Measurements from ENCODE around the gene ATP1A3.
"Not testable (repeated sequence)": the region's sequence is repeated elsewhere in the genome, so short reads cannot be mapped to it uniquely, and the experiment has no call there.

The ATP1A3 gene

DNA sequence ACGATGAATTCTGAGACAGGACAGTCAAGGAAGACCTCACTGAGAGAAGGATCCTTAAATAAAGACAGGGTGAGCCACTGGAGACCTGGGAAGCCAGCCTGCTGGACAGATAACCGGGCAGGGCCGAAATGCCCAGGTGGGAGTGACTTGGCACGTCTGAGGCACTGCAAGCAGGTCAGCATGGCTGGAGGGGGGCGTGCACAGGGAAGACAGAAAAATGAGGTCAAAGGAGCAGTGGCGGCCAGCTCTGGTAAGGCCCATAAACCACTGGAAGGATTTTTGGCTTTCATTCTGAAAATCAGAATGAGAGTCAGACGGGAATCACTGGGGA is 5.8 kb upstream of the ATP1A3 start:
- H3K27ac Mint-ChIP-seq (ENCODE audit: low read depth): no peak overlapping the region
- peaks cover 92% of the 10 kb centered on the region for H3K27me3 Mint-ChIP-seq
- H3K36me3 Mint-ChIP-seq (ENCODE audit: insufficient read depth): no peaks in the 10 kb centered on the region
- H3K4me3 Mint-ChIP-seq: no peak overlapping the region
- no peaks in the 10 kb centered on the region for H3K9me3 Mint-ChIP-seq
- ATAC-seq (replicated peaks; ENCODE audit: extremely low read depth, poor library complexity, severe bottlenecking) (no peak), DNase-seq (ENCODE audit: low spot score in 2 of 2) (no peak)
- peaks cover 36% of the 10 kb centered on the region for H3K4me1 Mint-ChIP-seq

DNA sequence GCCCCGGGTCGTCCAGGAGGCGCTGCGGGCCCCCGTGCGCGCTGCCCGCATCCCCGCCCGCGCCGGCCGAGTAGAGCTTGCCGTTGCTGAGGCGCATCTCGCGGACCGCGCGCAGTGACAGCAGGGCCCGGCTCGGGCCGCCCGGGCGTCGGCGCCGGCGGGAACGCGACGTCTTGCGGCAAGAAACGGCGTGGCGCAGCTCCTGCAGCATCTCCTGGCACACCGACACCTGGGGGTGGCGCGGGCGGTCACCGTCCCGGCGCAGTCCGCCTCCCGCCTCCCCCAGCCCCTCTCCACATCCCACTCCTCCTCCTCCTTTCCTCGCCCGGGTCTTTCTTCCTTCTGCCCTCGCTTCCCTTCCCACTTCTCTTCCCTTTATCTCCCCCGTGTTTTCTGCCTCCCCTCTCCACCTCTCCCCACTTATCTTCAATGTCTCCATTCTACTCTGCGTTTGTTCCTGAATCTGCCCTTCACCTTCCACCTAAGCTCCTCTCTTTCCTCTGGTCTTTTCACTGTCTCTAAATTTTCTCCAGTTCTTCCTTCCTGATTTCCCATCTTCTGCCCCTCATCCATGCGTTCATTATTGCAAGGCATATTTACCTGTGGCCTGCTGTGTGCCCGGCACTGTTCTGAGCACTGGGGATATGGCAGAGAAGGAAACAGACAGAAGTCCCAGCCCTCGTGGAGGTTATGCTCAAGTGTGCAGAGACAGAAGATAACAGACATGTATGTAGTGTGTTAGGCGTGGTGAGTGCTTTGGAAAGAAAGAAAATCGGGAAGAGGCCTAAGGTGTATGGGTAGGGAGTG is 5.2 kb upstream of the ATP1A3 start:
- H3K27me3 Mint-ChIP-seq: peaks cover 90% of the 10 kb centered on the region
- no peaks in the 10 kb centered on the region for H3K9me3 Mint-ChIP-seq
- peaks cover 40% of the 10 kb centered on the region for H3K4me1 Mint-ChIP-seq
- ATAC-seq (replicated peaks; ENCODE audit: extremely low read depth, poor library complexity, severe bottlenecking) (no peak), DNase-seq (ENCODE audit: low spot score in 2 of 2) (no peak)
- H3K4me3 Mint-ChIP-seq: peak overlapping the region; percentile 10
- H3K27ac Mint-ChIP-seq (ENCODE audit: low read depth): no peak overlapping the region
- peaks cover 1% of the 10 kb centered on the region for H3K36me3 Mint-ChIP-seq (ENCODE audit: insufficient read depth)

DNA sequence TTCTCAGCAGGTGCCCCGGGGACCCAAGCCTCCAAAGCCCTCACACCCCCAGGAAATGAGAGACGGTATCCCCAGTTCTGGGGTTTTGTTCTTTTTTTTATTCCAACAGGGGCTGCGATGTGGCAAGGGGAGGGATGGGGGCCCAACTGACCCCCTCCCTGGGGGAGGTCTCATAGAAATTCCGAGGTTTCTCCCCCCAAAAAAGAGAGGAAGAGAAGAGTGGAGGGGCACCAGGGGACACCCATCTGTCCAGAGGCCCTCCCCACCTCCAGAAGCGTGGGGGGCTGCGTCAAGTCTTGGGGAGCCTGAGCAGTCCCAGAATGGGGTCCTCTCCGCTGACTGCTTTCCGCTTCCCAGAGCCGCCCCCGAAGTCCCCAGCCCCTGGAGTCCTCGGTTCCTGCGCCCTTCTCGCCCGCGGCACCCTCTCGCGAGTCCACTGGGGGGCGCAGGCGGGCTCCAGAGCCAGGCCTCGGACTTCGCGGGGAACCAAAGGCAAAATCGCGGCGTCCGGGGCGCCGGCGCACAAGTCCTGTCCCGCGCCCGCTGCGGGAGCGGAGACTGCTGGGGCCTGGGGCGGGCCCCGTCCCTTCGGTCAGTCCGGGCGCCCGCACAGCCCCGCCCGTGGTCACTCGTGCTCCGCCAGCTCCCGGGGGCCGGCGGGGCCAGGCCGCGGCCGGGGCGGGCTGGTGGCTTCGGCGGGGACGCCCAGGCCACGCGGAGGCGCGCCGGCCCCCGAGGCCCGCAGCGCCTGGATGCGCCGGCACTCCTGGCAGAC is 4.4 kb upstream of the ATP1A3 start:
- ATAC-seq (replicated peaks; ENCODE audit: extremely low read depth, poor library complexity, severe bottlenecking): no peak
- Mint-ChIP-seq H3K27ac (ENCODE audit: low read depth) (no peak overlapping the region), H3K9me3 (no peaks in the 10 kb centered on the region), H3K36me3 (ENCODE audit: insufficient read depth) (peaks cover 3% of the 10 kb centered on the region), H3K4me3 (no peak overlapping the region), H3K4me1 (peaks cover 43% of the 10 kb centered on the region), H3K27me3 (peaks cover 81% of the 10 kb centered on the region)
- no peak for DNase-seq (ENCODE audit: low spot score in 2 of 2)

DNA sequence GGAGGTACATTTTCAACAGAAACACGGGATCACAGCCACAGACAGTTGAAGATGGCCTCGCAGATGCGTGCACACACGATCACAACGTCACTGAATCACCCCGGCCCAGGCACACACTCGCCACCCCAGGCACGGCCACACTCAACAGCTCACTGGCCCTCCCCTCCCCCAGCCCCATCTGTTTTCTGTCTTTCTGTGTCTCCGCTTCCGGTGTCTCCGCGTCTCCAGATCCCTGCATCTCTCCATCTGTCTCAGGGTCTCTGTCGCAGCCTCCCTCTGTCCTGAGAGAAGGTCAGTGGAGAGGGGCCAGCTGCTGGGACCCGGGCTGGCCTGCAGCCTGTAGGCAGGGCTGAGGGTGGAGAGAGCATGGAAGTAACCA is 3.8 kb upstream of the ATP1A3 start:
- no peaks in the 10 kb centered on the region for H3K9me3 Mint-ChIP-seq
- H3K4me1 Mint-ChIP-seq: peaks cover 46% of the 10 kb centered on the region
- peaks cover 75% of the 10 kb centered on the region for H3K27me3 Mint-ChIP-seq
- H3K27ac Mint-ChIP-seq (ENCODE audit: low read depth): no peak overlapping the region
- peaks cover 4% of the 10 kb centered on the region for H3K36me3 Mint-ChIP-seq (ENCODE audit: insufficient read depth)
- DNase-seq (ENCODE audit: low spot score in 2 of 2) (no peak), ATAC-seq (replicated peaks; ENCODE audit: extremely low read depth, poor library complexity, severe bottlenecking) (no peak)
- H3K4me3 Mint-ChIP-seq: no peak overlapping the region

DNA sequence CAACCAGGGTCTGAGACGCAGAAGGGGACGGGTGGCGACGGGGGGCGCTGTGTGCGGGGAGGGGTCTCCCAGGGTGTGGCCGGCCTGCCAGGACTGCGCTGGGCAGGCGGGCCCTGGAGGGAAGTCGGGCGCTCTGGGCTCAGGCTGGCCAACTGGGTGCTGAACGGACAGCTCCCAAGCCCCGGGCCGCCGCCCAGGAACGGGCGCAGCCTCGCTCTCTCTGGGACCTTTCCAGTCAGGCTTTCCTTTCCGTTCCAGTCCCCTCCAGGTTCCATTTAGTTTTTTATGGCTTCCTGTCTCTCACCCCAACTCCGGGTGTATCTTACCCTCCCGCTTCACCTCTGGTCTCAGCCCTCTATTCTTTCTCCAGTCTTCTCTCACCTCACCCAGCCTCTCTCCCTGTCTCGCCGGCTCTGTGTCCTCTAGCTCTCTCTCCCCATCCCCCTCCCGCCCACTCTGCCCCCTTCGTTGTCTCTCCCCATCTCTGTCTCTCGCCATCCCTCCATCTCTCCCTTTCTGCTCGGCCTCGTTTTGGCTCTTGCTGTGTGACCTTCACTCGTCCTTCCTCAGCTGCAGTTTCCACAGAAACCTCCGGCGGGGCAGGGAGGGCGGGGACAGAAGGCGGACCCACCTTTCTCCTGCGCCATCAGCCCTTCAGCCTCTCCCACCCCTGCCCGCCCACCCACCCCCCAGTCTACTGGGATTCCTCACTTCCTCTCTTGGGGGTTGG is 3.3 kb upstream of the ATP1A3 start:
- no peak overlapping the region for H3K27ac Mint-ChIP-seq (ENCODE audit: low read depth)

DNA sequence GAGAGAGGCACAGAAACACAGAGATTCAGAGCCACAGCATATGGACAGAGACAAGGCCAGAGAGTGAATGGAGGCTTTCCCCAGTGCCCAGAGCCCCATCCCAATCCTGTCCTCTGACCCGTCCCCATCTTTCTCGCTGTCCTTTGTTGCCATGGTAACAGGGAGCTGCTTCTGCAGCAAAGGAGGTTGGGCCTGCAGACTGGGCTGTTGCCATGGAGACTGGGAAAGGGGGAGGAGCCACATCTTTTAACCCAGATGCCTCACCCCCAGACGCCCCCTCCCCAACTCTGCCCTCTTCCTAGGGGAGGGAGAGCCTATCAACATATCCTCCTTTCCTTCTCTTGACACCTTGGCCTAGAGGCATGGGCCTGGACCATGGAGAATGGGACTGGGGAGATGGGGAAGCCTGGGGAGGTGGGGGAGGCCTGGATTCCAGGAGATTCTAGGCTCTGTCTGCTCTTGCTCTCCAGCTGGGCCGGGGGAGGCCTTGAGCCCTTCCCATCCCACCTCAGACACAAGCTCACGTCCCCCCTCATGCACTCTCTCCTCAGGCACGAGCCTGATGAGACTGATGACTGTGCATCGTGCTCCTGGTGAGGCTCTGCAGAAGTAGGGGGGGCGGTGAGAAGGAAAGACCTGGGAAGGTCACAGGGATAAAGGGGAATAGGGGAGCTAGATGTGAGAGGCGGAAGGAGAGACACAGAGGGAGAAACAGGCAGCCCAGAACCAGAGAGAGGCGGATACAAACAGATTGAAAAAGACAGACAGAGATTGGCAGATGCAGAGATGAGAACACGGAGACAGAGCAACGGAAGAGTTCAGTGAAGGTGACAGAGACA is 2.1 kb upstream of the ATP1A3 start:
- Mint-ChIP-seq H3K9me3 (no peaks in the 10 kb centered on the region), H3K27me3 (peaks cover 59% of the 10 kb centered on the region), H3K27ac (ENCODE audit: low read depth) (no peak overlapping the region), H3K4me3 (no peak overlapping the region), H3K4me1 (peaks cover 44% of the 10 kb centered on the region), H3K36me3 (ENCODE audit: insufficient read depth) (peaks cover 5% of the 10 kb centered on the region)
- DNase-seq (ENCODE audit: low spot score in 2 of 2): no peak
- no peak for ATAC-seq (replicated peaks; ENCODE audit: extremely low read depth, poor library complexity, severe bottlenecking)

More for the DNA sequence above, 3.3 kb upstream of the ATP1A3 start:
- DNase-seq (ENCODE audit: low spot score in 2 of 2) (peak in 1 of 2 donors; percentile 34), ATAC-seq (replicated peaks; ENCODE audit: extremely low read depth, poor library complexity, severe bottlenecking) (no peak)
- Mint-ChIP-seq H3K9me3 (no peaks in the 10 kb centered on the region), H3K4me1 (peaks cover 50% of the 10 kb centered on the region), H3K4me3 (no peak overlapping the region), H3K36me3 (ENCODE audit: insufficient read depth) (peaks cover 4% of the 10 kb centered on the region), H3K27me3 (peaks cover 70% of the 10 kb centered on the region)

DNA sequence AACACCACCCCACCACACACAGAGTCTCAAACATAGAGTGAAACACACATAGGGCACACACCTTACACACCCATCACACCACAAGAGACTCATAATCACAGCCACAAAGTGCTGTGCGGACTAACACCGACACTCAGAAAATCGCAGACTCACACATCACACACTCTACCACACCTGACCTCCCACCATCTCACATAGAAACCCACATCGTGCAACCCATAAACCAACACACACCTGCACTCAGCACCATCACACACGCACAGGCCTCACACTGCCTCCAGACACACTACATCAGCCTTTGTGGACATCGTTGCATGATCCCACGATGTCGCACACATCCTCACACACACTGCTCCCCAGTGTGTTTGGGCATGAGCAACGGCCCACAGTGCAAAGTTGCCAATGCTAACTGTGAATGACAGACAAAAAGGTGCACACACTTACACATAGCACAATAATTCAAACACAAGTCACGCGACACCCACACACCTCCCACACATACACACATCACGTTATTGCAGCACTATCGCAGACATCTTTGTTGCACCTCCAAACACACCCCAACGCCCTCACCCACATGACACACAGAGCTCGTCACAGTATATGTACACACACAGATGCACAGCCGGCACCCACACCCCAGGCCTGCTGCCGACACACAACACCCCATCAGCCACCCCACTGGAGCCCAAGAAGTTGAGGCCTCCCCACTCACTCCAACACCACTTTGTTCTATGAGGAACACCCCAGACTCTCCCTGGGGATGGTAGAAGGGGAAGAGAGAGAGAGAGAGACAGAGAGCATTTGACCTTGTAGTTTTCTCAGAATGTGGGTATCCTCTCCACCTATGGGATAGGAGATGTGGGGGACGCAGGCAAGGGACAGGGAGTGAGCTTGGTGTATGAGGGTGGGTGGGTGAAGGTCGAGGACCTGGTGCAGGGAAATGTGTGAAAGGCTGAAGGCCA is 1.2 kb upstream of the ATP1A3 start:
- DNase-seq (ENCODE audit: low spot score in 2 of 2): no peak
- ATAC-seq (replicated peaks; ENCODE audit: extremely low read depth, poor library complexity, severe bottlenecking): no peak
- Mint-ChIP-seq H3K27ac (ENCODE audit: low read depth) (no peak overlapping the region), H3K27me3 (peaks cover 50% of the 10 kb centered on the region), H3K4me1 (peaks cover 44% of the 10 kb centered on the region), H3K36me3 (ENCODE audit: insufficient read depth) (peaks cover 5% of the 10 kb centered on the region), H3K9me3 (no peaks in the 10 kb centered on the region), H3K4me3 (peak overlapping the region; percentile 84)

DNA sequence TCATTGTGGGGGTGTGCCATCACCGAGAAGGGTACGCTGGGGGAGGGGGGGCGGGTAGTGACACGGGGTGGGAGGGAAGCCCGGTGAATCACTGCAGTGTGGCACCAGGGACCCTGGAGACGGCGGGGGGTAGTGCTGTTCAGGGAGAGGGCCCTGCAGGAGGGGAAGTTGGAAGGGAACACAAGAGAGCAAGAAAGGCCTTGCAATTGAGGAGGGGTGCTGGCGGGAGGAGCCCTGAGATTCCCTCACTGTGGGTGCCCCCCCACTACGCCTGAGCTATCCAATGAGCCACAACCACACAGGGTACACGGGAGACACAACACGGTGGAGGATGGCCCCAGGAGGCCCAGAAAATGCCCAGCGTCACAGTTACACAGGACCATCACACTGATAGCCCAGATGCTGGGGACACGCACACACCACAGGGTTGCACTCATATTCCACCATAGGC is 516 bp upstream of the ATP1A3 start:
- no peak overlapping the region for H3K27ac Mint-ChIP-seq (ENCODE audit: low read depth)
- peaks cover 5% of the 10 kb centered on the region for H3K36me3 Mint-ChIP-seq (ENCODE audit: insufficient read depth)
- H3K4me1 Mint-ChIP-seq: peaks cover 44% of the 10 kb centered on the region
- peak overlapping the region; percentile 84 for H3K4me3 Mint-ChIP-seq
- no peaks in the 10 kb centered on the region for H3K9me3 Mint-ChIP-seq
- DNase-seq (ENCODE audit: low spot score in 2 of 2) (no peak), ATAC-seq (replicated peaks; ENCODE audit: extremely low read depth, poor library complexity, severe bottlenecking) (no peak)
- peaks cover 42% of the 10 kb centered on the region for H3K27me3 Mint-ChIP-seq

DNA sequence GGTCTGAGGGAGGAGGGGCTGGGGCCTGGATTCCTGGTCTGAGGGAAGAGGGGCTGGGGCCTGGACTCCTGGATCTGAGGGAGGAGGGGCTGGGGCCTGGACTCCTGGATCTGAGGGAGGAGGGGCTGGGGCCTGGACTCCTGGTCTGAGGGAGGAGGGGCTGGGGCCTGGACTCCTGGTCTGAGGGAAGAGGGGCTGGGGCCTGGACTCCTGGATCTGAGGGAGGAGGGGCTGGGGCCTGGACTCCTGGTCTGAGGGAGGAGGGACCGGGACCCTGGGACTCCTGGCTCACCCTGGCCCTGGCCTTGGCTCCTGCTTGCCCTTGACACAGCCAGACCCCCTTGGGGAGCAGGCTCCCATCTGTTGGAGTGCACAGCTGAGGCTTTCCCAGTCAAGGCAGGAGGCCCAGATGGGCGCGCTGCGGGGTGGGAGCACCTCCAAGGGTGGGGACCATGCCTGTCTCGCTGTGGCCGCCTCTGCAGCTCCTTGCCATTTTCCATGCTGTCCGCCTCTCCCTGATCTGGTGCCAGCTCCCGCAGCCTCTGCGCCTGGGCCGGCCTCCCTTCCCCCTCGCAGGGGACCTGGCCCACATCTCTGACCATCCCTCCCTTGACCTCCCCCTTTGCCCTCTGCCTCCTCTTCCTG is 2.0 kb downstream of the ATP1A3 start:
- H3K4me3 Mint-ChIP-seq: peak overlapping the region; percentile 57
- not testable (repeated sequence) for H3K27ac Mint-ChIP-seq (ENCODE audit: low read depth); DNase-seq (ENCODE audit: low spot score in 2 of 2); H3K9me3 Mint-ChIP-seq; H3K36me3 Mint-ChIP-seq (ENCODE audit: insufficient read depth); ATAC-seq (replicated peaks; ENCODE audit: extremely low read depth, poor library complexity, severe bottlenecking)
- H3K27me3 Mint-ChIP-seq: peaks cover 25% of the 10 kb centered on the region
- peaks cover 32% of the 10 kb centered on the region for H3K4me1 Mint-ChIP-seq

DNA sequence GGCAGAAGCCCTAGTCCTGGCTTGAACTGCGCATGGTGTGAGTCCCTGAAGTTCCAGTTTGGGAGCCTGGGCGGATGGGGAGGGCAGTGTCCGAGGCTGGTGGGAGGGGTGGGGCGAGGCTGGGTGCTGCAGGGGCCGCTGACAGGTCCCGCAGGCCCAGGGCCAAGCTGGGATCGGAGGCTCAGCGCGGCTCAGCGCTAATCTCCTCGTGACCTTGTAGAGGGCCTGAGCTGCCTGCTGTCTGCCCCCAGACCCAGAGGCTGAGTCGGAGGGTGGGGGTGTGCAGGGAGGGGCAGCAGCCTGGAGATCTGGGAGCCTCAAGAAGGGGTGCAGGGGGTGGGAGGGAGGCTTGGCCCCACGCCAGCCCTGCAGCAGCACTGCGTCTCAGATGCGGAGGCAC is 3.0 kb downstream of the ATP1A3 start:
- Mint-ChIP-seq H3K9me3 (no peaks in the 10 kb centered on the region), H3K36me3 (ENCODE audit: insufficient read depth) (peaks cover 16% of the 10 kb centered on the region), H3K27ac (ENCODE audit: low read depth) (peak overlapping the region; percentile 41), H3K27me3 (peaks cover 15% of the 10 kb centered on the region), H3K4me1 (peaks cover 24% of the 10 kb centered on the region), H3K4me3 (no peak overlapping the region)
- no peak for ATAC-seq (replicated peaks; ENCODE audit: extremely low read depth, poor library complexity, severe bottlenecking)
- DNase-seq (ENCODE audit: low spot score in 2 of 2): no peak

DNA sequence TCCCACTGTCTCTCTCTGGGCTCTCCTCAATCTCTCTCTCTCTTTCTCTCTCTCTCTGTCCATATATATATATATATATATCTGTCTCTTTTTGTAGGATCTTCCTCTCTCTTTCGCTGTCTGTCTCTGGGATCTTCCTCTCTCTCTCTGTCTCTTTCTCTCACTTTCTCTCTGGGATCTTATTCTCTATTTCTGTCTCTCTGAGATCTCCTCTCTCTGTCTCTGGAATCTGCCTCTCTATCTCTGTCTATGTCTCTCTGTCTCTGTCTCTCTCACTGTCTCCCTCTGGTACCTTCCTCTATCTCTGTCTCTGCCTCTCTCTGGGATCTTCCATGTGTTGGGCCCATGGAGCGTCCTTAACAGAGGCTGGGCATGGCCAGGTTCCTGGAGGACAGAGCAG is 3.4 kb downstream of the ATP1A3 start:
- no peaks in the 10 kb centered on the region for H3K9me3 Mint-ChIP-seq
- DNase-seq (ENCODE audit: low spot score in 2 of 2) (no peak), ATAC-seq (replicated peaks; ENCODE audit: extremely low read depth, poor library complexity, severe bottlenecking) (no peak)
- peaks cover 23% of the 10 kb centered on the region for H3K4me1 Mint-ChIP-seq
- H3K27me3 Mint-ChIP-seq: peaks cover 11% of the 10 kb centered on the region
- H3K27ac Mint-ChIP-seq (ENCODE audit: low read depth): no peak overlapping the region
- H3K4me3 Mint-ChIP-seq: no peak overlapping the region
- H3K36me3 Mint-ChIP-seq (ENCODE audit: insufficient read depth): peaks cover 16% of the 10 kb centered on the region

Data from central memory CD8-positive, alpha-beta T cell (primary cell).